HG03039 (cell line): ENCODE data around the gene INO80B.

ENCODE experiments used
- ATAC-seq: cut with Tn5 transposase; IDR thresholded peaks from one replicate; pipeline ENCODE4 v1.9.1; 2021; ENCODE audit warnings: mild to moderate bottlenecking, moderate library complexity; ENCODE audit not compliant: unreplicated experiment

Gene INO80B

GRCh38 chr2:74500578-74500946 is 45.7 kb downstream of the INO80B start:
- no peak for ATAC-seq

DNA sequence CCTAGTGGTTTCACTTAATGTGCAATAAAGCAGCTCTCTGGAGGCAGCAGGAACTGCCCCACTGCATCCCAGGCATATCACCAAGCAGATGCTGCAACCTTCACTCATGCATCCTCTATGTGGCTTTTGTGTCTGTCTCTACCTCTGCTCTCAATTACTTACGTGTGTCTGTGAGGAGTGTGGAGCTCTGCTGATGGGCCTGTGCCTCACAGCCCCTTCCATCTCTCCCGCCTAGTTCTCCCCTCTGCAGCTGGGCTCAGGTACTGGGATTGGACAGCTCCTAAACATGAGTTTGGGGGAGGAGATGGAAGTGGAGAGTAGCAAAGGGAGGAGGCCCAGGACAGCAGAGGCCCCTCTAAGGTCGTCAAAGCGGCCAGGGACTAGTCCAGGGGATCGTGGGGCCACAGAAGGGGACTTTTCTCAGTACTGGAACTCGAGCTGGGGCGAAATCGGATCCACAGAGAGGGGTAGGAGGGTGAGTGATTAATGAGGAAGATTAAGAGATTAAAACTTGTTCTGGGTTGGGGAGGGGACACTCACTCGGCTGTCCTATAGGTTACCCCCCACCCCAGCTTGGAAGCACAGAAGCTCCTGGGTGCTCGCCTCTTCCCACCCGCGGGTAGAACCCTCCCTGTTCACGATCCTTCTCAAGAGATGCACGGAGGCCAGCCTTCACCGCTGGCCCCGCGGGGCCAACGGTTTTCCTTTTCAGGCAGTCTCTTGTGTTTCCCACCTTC is 46.6 kb downstream of the INO80B start:
- no peak for ATAC-seq

DNA sequence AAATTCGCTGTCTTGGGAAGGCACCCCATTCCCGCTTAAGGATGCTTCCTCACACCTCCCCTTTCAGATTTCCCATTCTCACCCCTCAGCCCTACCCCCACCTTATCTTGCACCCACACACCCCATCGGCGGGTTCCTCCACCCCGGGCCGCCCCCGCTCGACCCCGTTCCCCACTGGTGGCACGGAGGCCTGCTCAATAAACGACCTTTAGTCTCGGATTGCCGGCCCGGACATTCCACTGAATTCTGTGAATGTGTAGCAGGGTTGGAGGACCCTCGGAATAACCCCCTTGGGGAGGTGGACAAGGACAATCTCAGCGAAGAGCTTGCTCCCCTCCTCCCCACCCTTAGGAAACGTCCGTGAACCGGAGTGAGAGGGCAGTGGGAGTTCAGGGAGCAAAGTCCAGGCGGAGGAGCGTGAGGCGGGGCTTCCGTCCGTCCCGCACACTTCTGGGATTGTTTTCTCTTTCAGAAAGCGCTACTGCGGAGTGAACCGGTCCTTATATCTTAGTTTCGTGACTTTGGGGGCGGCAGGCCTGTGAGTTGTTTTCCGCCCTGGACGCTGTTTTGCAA is 47.3 kb downstream of the INO80B start:
- ATAC-seq = no peak

DNA sequence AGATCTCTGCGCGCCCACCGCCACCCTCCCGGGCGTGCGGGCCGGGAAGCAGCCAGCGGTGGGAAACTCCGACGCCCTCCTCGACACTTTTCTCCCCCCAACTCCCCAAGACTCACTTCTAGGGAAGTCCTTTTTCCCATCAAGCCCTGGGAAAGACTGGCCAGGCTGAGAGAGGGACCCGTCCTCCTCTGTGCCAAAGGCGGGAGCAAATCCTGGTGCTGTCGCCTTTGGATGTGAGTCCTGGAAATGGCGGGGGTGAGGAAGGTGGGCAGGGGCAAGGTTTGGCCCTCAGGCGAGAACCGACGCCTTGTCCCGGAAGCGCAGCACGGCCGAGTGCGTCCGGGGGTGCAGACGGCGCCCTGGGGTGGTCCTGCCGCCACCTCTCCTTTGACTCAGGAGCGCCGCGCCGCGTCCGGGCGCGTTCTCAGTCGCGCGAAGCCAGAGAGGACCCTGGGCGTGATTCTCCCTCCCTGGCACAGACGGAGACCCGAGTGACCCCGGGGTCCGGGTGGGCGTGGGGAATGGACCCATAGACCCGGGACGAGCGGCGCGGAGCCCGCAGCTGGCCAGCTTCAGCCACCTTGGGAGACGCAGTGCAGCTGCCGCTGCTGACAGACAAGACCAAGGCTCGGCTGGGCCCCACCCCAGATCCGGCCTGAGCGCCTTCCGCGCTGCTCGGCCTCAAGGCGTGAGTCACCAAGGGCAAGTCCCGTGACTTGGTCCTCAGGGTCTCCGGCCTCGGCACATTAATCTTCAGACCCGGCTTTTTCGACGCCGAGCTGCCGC is 48.0 kb downstream of the INO80B start:
- peak; percentile 23 for ATAC-seq

DNA sequence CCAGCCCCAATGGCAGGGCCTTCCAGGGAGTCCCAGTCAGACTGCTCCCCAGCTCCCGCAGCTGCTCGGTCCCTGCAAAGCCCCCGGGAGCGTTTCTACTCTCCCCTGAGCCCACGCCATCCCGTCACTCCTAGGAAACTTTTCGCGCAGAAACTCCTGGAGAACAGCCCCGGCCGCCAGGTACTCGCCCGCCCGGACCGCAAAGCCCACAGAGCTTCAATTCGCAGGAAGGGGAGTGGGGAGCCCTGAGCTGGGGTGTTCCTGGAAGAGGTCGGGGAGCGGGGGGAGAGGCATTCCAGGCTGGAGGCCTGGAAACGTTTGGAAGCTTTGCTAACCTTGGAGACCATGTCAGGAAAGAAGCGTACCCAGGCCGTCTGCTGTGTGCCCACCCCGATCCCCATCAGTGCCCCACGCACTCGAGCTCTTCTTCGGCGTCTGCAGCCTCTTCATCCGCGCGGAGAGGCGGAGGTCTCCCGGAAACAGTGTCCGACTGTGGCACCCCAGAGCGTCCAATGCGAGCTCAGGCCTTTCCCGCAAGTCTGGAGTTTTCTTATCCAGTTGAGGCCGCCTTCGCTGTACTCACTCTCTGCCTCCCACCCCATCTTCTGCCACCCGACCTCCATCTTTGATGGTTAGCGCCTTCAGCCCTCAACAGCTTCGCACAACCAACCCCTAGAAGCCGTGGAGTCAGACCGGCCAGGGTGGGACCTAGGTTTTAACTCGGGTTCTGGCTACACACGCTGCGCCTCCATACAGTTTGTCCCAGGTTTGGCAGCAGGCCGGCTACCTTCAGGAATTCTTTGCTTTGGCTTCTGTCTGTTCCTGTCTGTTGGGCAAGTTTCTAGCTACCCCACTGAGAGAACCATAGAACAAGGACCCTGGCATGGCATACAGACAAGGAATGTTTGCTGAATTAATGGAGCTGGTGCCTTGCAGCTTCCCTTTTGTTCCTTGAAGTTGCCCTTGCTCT is 48.9 kb downstream of the INO80B start:
- ATAC-seq = no peak

DNA sequence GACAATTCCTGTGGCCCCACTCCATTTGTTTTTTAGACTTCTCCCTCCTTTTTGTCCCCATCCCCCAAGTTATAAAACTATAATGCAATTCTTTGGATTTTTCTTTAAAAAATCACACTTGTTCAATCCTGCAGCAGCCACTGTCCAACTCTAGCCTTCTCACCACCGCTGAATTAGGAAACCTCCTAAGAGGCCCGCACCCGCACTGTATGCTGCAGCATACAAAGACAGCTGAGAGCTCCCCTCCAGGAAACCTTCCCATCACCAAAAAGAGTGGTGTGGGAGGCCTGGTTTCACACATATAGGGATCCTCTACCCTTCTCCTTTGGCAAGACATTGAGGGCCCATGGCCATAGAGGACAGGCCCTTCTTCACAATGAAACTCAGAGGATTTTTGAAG is 49.7 kb downstream of the INO80B start:
- ATAC-seq = no peak

DNA sequence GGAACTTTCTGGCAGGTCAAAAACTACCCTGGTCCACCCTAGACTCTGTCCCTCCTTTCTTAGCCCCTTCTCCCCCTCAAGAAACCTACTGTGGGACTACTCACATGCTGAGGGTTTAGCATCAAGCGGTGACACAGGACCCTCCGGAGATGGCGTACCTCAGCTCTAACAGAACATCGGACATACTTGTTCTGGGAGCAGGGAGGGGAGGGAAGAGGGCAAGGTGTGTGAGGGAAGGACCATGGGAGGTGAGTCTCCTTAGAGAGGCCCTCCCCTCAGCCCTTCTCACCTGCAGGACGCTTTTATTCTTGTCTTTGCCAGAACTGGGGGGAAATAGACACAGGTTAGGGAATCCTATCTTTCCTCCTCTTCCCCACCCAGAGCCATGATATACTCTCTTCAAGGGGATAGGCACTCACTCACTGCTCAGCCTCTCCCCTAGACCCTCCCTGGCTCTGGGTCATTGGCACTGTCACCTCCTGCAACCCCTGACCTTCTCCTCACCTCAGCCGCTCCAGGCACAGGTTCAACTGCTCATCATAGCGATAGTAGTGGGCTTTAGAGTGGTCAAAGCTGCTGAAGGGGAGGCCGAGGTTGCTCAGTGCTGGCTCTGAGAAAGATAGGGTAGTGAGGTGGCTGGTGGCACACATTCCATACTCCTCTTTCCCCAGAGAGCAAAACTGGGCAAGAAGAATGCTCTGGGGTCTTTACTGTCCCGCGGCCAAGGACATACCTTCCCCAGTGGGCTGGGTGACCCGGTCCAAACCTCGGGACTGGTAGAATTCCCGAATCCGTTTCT is 50.8 kb downstream of the INO80B start:
- ATAC-seq = no peak

- ATAC-seq = peak; percentile 86
Measured at GRCh38 chr2:74507145-74507925, 52.4 kb downstream of the INO80B start, which contains the start of gene PCGF1. Gene PCGF1 (minus strand): TSS chr2:74507695. CDS start chr2:74507668, 27 bp downstream.
